ENCODE measurements around the gene DTX3. TPM values are rescaled to one million over a fixed set of nuclear protein-coding genes. Genes with fewer than 3 reads are reported as not detected.

The DTX3 gene
- total RNA-seq, 1 donor from 2014 or later = 3.7 TPM

DNA sequence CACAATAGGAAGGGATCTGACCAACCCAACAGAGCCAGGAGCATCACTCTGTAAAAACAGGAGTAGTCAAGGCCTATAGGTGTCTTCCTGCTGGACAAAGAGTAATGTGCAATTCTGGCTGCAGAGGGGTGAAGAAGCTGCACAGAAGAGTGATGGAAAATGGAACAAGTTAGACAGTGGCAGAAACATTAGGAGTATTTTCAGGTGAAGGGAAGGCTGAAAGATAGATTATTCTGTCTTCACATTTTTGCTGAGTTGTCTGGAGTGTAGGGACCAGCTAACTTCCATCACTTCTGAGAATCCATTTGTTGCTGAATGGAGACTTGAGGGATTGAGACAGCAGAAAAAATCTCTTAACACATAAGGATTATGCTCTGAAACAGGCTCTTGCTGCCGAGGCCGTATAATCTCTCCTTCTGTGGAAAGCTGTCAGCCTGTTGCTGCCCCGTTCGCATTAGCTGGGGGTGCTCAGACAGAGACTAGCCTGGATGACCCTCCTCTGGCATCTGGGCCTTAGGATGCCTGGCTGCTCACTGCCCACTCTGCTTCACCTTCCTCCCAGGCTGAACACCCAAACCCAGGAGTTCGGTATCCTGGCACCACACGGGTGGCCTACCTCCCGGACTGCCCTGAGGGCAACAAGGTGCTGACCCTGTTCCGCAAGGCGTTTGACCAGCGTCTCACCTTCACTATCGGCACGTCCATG is 3.5 kb downstream of the DTX3 start:
- no peaks in the 10 kb centered on the region for H3K36me3 ChIP-seq (ENCODE audit: control insufficient read depth, insufficient read depth, low read length)
- DNase-seq (ENCODE audit: low read depth) (no peak), FAIRE-seq (peak; percentile 60)
- H3K4me3 ChIP-seq (ENCODE audit: low read depth, low read length) = no peak overlapping the region
- H3K27me3 ChIP-seq (ENCODE audit: control insufficient read depth, insufficient read depth, low read length) = peaks cover 15% of the 10 kb centered on the region
- TF ChIP-seq, protein P1, sequence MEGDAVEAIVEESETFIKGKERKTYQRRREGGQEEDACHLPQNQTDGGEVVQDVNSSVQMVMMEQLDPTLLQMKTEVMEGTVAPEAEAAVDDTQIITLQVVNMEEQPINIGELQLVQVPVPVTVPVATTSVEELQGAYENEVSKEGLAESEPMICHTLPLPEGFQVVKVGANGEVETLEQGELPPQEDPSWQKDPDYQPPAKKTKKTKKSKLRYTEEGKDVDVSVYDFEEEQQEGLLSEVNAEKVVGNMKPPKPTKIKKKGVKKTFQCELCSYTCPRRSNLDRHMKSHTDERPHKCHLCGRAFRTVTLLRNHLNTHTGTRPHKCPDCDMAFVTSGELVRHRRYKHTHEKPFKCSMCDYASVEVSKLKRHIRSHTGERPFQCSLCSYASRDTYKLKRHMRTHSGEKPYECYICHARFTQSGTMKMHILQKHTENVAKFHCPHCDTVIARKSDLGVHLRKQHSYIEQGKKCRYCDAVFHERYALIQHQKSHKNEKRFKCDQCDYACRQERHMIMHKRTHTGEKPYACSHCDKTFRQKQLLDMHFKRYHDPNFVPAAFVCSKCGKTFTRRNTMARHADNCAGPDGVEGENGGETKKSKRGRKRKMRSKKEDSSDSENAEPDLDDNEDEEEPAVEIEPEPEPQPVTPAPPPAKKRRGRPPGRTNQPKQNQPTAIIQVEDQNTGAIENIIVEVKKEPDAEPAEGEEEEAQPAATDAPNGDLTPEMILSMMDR (IDR thresholded peaks at IDR 0.05; ENCODE audit: insufficient read depth, low read length, severe bottlenecking) = no peak

DNA sequence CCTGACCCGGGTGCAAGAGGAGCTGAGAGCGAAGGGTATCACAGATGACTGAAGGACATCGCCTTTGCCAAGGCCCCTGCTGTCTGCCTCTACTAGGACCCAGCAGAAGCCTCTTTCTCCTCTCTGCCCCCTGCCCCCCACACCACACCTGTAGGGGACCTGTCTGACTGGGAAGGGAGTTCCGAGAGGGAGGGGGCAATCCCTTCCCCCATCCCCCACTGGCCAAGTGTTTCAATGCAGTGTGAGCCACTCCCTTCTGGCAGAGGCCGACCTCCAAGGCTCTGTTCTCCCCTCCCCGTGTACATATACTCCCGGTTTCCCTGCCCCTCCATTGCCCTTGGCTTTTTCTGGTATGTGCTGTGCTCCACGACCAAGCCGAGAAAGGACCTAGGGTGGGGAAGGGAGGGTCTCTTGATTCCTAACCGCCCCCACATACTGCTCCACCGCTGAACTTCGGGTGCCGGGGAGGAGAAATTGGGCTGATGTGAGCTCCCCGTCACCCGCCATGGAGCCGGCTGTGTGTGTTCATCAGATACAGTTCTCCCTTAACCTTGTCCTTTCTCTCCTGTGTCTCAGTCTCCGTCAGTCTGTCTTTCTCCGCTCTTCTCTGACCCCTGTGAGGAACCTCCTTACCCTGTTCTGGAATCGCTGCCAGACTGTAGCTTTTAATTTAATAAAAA is 4.6 kb downstream of the DTX3 start:
- TF ChIP-seq, protein P1 (IDR thresholded peaks at IDR 0.05; ENCODE audit: insufficient read depth, low read length, severe bottlenecking) = no peak
- Histone ChIP-seq H3K36me3 (ENCODE audit: control insufficient read depth, insufficient read depth, low read length) (no peaks in the 10 kb centered on the region), H3K4me3 (ENCODE audit: low read depth, low read length) (no peak overlapping the region), H3K27me3 (ENCODE audit: control insufficient read depth, insufficient read depth, low read length) (peaks cover 17% of the 10 kb centered on the region)
- DNase-seq (ENCODE audit: low read depth) = no peak
- FAIRE-seq = no peak

DNA sequence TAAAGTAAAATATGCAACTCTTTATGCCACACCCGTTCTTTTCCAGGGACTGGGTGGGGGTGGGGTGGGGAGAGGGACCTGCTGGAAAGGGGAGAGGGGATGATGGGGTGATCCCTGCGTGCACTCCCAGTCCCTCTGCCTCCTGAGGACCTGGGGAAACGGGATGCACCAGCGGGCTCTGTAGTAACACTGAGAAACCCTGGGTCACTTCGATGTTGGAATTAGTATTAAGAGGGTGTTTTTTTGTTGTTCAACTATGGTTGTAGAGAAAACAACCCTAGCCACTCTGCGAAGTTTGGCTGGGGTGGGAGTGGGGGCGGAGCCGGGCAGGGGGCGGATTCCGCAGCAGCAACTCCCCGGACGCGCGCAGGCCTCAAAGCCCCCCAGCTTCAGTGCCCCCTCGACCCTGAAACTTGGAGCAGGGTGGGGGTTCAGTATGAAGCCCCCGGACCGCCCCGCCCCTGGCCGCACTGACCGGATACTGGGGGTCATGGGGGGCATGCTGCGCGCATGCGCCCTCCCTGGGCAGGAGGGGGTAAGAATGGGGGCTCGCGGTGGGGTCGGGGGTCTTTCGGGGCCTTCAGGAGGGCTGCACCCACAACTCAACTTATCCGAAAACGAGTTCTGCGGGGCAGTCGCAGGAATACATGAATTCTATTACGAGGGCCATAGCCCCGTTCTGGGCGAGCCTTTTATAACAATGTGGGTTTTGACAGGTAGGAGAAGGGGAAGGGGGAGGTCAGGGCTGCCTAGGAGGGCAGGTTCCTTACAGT is 5.3 kb downstream of the DTX3 start:
- no peaks in the 10 kb centered on the region for H3K36me3 ChIP-seq (ENCODE audit: control insufficient read depth, insufficient read depth, low read length)
- peaks cover 17% of the 10 kb centered on the region for H3K27me3 ChIP-seq (ENCODE audit: control insufficient read depth, insufficient read depth, low read length)
- FAIRE-seq (no peak), DNase-seq (ENCODE audit: low read depth) (no peak)
- no peak overlapping the region for H3K4me3 ChIP-seq (ENCODE audit: low read depth, low read length)
- TF ChIP-seq, protein P1 (IDR thresholded peaks at IDR 0.05; ENCODE audit: insufficient read depth, low read length, severe bottlenecking) = no peak

DNA sequence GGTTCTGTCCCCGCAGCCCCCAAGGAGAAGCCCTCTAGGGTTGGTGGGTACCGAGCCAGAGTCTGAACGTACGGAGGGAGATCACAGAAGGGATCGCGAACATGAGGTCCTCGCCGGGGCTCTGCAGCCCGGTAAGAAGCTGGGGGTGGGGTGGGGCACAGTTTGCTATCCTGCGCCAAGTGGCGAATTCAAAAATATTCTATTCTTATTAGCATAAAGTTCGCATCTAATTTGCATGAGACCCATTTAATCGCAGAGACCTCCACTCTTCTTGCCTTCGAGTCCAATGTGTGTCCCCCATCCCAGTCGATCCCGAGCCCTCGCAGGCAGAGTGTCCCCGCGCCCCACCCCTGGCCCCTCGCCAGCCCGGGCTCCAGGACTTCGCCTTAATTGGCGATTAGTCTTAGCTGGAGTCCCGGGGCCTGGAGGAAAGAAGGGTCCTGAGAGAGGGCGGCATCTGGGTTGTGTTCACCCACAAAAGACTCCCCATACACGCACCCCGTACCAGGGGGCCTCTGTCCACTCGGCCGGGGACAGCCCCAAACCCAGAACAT is 6.0 kb downstream of the DTX3 start:
- H3K36me3 ChIP-seq (ENCODE audit: control insufficient read depth, insufficient read depth, low read length) = no peaks in the 10 kb centered on the region
- DNase-seq (ENCODE audit: low read depth) (no peak), FAIRE-seq (no peak)
- peaks cover 17% of the 10 kb centered on the region for H3K27me3 ChIP-seq (ENCODE audit: control insufficient read depth, insufficient read depth, low read length)
- TF ChIP-seq, protein P1 (IDR thresholded peaks at IDR 0.05; ENCODE audit: insufficient read depth, low read length, severe bottlenecking) = no peak
- peak overlapping the region; percentile 32 for H3K4me3 ChIP-seq (ENCODE audit: low read depth, low read length)

DNA sequence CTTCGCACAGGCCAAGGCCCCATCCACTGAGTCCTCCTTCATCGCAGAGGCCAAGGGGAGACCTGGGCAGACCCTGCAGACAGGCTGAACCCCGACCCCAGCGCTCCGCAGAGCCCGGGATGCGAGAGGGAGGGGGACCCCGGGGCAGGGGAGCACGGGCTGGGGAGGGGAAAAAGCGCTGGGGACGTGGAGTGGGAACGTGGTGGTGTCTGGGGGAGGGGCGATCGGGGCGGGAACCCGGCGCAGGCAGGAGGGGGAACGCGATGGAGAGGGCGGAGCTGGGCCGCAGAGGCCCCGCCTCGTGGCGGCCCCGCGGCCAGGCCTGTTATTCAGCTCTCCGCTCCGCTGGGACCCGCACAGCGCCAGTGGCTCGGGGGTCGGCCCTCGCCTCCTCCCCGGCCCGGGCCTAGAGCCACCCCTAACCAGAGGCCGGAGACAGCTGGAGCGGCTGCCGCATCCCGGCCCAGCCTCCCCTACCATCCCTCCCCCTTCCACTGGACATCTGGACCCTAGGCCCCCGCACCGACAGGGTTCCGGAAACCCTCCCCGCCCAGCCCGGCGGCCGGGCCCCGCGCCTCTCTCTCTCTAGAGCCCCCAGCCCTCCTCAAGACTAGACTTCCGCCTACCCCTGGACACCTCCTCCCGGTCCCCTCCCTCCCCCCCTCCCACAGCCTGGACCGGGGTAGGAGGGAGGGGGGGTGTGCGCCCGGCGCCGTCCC is 6.6 kb downstream of the DTX3 start, which contains the start of gene ARHGEF25:
Gene ARHGEF25, plus strand, starts transcription at position 328 of the 719 bp plus-strand sequence. CDS start 460 bp downstream, outside the sequence.
- peaks cover 17% of the 10 kb centered on the region for H3K27me3 ChIP-seq (ENCODE audit: control insufficient read depth, insufficient read depth, low read length)
- no peak for DNase-seq (ENCODE audit: low read depth)
- TF ChIP-seq, protein P1 (IDR thresholded peaks at IDR 0.05; ENCODE audit: insufficient read depth, low read length, severe bottlenecking) = no peak
- FAIRE-seq = no peak
- H3K36me3 ChIP-seq (ENCODE audit: control insufficient read depth, insufficient read depth, low read length) = no peaks in the 10 kb centered on the region
- H3K4me3 ChIP-seq (ENCODE audit: low read depth, low read length) = peak within 1 kb of the TSS; percentile 32
